WTC11 (cell line): ENCODE measurements around the gene ZCCHC14. TPM values are rescaled to one million over a fixed set of nuclear protein-coding genes. Genes with fewer than 3 reads are reported as not detected.

Source experiments
- CBFB ChIP-seq: sonication (generic); formaldehyde crosslinking; IDR thresholded peaks from 2 replicates; pipeline ENCODE4 v1.8.1; 2022; ENCODE audit warnings: mild to moderate bottlenecking, low read depth, missing genetic modification reagents
- CREB1 ChIP-seq: sonication (generic); formaldehyde crosslinking; IDR thresholded peaks from 2 replicates; pipeline ENCODE4 v1.8.0; 2023; ENCODE audit warnings: mild to moderate bottlenecking, missing genetic modification reagents
- E2F4 ChIP-seq: sonication (generic); formaldehyde crosslinking; IDR thresholded peaks from 2 replicates; pipeline ENCODE4 v1.8.1; 2022; ENCODE audit warnings: low read depth, mild to moderate bottlenecking, moderate library complexity, missing genetic modification reagents, borderline replicate concordance
- E2F5 ChIP-seq: sonication (generic); formaldehyde crosslinking; IDR thresholded peaks from 2 replicates; pipeline ENCODE4 v1.8.1; 2022; ENCODE audit warnings: mild to moderate bottlenecking, moderate library complexity, missing genetic modification reagents
- ELF4 ChIP-seq: sonication (generic); formaldehyde crosslinking; IDR thresholded peaks from 2 replicates; pipeline ENCODE4 v1.8.1; 2022; ENCODE audit warnings: low read depth, mild to moderate bottlenecking, moderate library complexity, missing genetic modification reagents
- EMX1 ChIP-seq: fragments of 250-450 bp; sonication (Bioruptor Pico); IDR thresholded peaks from 2 replicates; pipeline ENCODE4 v1.8.0; 2021; ENCODE audit warnings: mild to moderate bottlenecking
- ETV6 ChIP-seq: sonication (generic); formaldehyde crosslinking; IDR thresholded peaks from 2 replicates; pipeline ENCODE4 v1.8.1; 2022; ENCODE audit warnings: mild to moderate bottlenecking, missing genetic modification reagents
- FOXP1 ChIP-seq: sonication (generic); formaldehyde crosslinking; IDR thresholded peaks from 2 replicates; pipeline ENCODE4 v1.8.0; 2022; ENCODE audit warnings: missing genetic modification reagents, mild to moderate bottlenecking, moderate library complexity, borderline replicate concordance
- GABPB1 ChIP-seq: sonication (generic); formaldehyde crosslinking; IDR thresholded peaks from 2 replicates; pipeline ENCODE4 v1.8.1; 2023; ENCODE audit warnings: mild to moderate bottlenecking, missing genetic modification reagents
- GTF2I ChIP-seq: fragments of 250-450 bp; sonication (Bioruptor Pico); conservative IDR thresholded peaks from 2 replicates; pipeline ENCODE4 v1.4.0; 2021; ENCODE audit warnings: mild to moderate bottlenecking
- JUN ChIP-seq: sonication (generic); formaldehyde crosslinking; IDR thresholded peaks from 2 replicates; pipeline ENCODE4 v1.8.0; 2023; ENCODE audit warnings: mild to moderate bottlenecking, missing genetic modification reagents
- KAT7 ChIP-seq: sonication (generic); formaldehyde crosslinking; IDR thresholded peaks from 2 replicates; pipeline ENCODE4 v1.8.1; 2023; ENCODE audit warnings: missing genetic modification reagents, mild to moderate bottlenecking, borderline replicate concordance
- MYBL2 ChIP-seq: sonication (generic); formaldehyde crosslinking; IDR thresholded peaks from 2 replicates; pipeline ENCODE4 v1.8.1; 2023; ENCODE audit warnings: mild to moderate bottlenecking, moderate library complexity, missing genetic modification reagents
- NFE2L1 ChIP-seq: sonication (generic); formaldehyde crosslinking; IDR thresholded peaks from 2 replicates; pipeline ENCODE4 v1.8.1; 2023; ENCODE audit warnings: missing genetic modification reagents
- RELA ChIP-seq: sonication (generic); formaldehyde crosslinking; IDR thresholded peaks from 2 replicates; pipeline ENCODE4 v1.8.1; 2022; ENCODE audit warnings: missing genetic modification reagents, mild to moderate bottlenecking, borderline replicate concordance
- SMAD3 ChIP-seq: sonication (generic); formaldehyde crosslinking; IDR thresholded peaks from 2 replicates; pipeline ENCODE4 v1.8.0; 2022; ENCODE audit warnings: missing genetic modification reagents, mild to moderate bottlenecking, borderline replicate concordance
- SP1 ChIP-seq: sonication (generic); formaldehyde crosslinking; conservative IDR thresholded peaks from 2 replicates; pipeline ENCODE4 v1.8.1; 2022; ENCODE audit warnings: missing genetic modification reagents
- TEAD1 ChIP-seq: sonication (generic); formaldehyde crosslinking; IDR thresholded peaks from 2 replicates; pipeline ENCODE4 v1.8.0; 2022; ENCODE audit warnings: mild to moderate bottlenecking, missing genetic modification reagents
- TP53 ChIP-seq: sonication (generic); formaldehyde crosslinking; IDR thresholded peaks from 2 replicates; pipeline ENCODE4 v1.8.1; 2023; ENCODE audit warnings: mild to moderate bottlenecking, missing genetic modification reagents
- ZNF219 ChIP-seq: sonication (generic); formaldehyde crosslinking; IDR thresholded peaks from 2 replicates; pipeline ENCODE4 v1.8.0; 2023; ENCODE audit warnings: missing genetic modification reagents, mild to moderate bottlenecking, borderline replicate concordance
- ZNF232 ChIP-seq: sonication (generic); formaldehyde crosslinking; IDR thresholded peaks from 2 replicates; pipeline ENCODE4 v1.8.0; 2022; ENCODE audit warnings: mild to moderate bottlenecking, missing genetic modification reagents
- ZNF423 ChIP-seq: fragments of 250-450 bp; sonication (Bioruptor Pico); IDR thresholded peaks from 2 replicates; pipeline ENCODE4 v2.1.2; 2022; ENCODE audit warnings: mild to moderate bottlenecking, moderate library complexity
- ZNF532 ChIP-seq: fragments of 250-450 bp; sonication (Bioruptor Pico); IDR thresholded peaks from 2 replicates; pipeline ENCODE4 v1.9.0; 2021; ENCODE audit warnings: mild to moderate bottlenecking, borderline replicate concordance
- total RNA-seq: library from RNA; stranded (reverse); gene quantifications from 3 replicates; pipeline ENCODE4 v1.2.3, GENCODE V29; 2021
- TF ChIP-seq, protein P1 (sequence below): sonication (generic); formaldehyde crosslinking; IDR thresholded peaks from 2 replicates; pipeline ENCODE4 v1.8.0; 2023; ENCODE audit warnings: missing genetic modification reagents
- TF ChIP-seq, protein P2 (sequence below): sonication (generic); formaldehyde crosslinking; IDR thresholded peaks from 2 replicates; pipeline ENCODE4 v1.8.0; 2023; ENCODE audit warnings: missing genetic modification reagents, mild to moderate bottlenecking, borderline replicate concordance
- TF ChIP-seq, protein P3 (sequence below): sonication (generic); formaldehyde crosslinking; IDR thresholded peaks from 2 replicates; pipeline ENCODE4 v1.8.1; 2023; ENCODE audit warnings: mild to moderate bottlenecking, missing genetic modification reagents

Gene ZCCHC14
- total RNA-seq, 1 experiment from 2014 or later: 33.8 TPM

DNA sequence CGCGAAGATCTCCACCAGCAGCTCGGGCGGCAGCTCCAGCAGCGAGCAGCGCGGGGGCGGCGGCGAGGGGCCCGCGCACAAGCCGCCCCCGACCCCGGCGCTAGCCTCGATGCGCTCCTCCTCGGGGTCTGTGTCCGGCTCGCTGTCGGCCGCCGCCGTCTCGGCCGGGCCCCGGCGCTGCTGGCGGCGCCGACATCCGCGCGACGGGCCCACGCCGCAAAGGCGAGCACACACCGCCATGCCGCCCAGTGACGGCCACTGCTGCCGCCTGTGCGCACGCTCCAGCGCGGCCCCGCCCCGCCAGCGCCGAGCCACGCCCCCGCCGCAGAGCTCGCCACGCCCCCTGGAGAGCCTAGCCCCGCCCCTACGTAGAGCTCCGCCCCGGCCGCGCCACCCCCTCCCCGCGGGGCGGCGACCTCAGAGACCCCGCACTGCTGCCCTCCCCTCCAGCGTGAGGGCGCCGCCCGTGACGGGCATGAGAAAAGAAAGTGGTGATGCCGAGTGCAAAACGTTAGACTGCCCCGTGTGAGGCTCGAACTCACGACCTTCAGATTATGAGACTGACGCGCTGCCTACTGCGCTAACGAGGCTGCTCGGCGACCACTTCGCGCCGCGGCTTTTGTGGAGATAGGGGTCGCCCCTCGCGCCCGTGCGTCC is 109.2 kb downstream of the ZCCHC14 start, which contains the start of gene FBXO31 (continued):
- TF ChIP-seq ZNF423: peak; percentile 21; the same call in 1 of the 2 replicates
- peak; percentile 56 for TF ChIP-seq TEAD1 (CRISPR knock-in tag)
- peak; percentile 81; the same call in 1 of the 2 replicates for TF ChIP-seq CREB1 (CRISPR knock-in tag)
- TF ChIP-seq RELA (CRISPR knock-in tag): no peak
- peak; percentile 88 for TF ChIP-seq GABPB1 (CRISPR knock-in tag)
- TF ChIP-seq E2F5 (CRISPR knock-in tag): 0 out of 2 replicates have a peak, but pooled peaks have one; percentile 56
- TF ChIP-seq, protein P1, sequence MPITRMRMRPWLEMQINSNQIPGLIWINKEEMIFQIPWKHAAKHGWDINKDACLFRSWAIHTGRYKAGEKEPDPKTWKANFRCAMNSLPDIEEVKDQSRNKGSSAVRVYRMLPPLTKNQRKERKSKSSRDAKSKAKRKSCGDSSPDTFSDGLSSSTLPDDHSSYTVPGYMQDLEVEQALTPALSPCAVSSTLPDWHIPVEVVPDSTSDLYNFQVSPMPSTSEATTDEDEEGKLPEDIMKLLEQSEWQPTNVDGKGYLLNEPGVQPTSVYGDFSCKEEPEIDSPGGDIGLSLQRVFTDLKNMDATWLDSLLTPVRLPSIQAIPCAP (CRISPR knock-in tag): peak; percentile 72; the same call in 1 of the 2 replicates
- no peak; the same call in 1 of the 2 replicates for TF ChIP-seq MYBL2 (CRISPR knock-in tag)
- TF ChIP-seq SMAD3 (CRISPR knock-in tag): peak; percentile 88; the same call in 1 of the 2 replicates
- no peak for TF ChIP-seq ZNF532 (CRISPR knock-in tag)
- no peak for TF ChIP-seq NFE2L1 (CRISPR knock-in tag)
- TF ChIP-seq, protein P2, sequence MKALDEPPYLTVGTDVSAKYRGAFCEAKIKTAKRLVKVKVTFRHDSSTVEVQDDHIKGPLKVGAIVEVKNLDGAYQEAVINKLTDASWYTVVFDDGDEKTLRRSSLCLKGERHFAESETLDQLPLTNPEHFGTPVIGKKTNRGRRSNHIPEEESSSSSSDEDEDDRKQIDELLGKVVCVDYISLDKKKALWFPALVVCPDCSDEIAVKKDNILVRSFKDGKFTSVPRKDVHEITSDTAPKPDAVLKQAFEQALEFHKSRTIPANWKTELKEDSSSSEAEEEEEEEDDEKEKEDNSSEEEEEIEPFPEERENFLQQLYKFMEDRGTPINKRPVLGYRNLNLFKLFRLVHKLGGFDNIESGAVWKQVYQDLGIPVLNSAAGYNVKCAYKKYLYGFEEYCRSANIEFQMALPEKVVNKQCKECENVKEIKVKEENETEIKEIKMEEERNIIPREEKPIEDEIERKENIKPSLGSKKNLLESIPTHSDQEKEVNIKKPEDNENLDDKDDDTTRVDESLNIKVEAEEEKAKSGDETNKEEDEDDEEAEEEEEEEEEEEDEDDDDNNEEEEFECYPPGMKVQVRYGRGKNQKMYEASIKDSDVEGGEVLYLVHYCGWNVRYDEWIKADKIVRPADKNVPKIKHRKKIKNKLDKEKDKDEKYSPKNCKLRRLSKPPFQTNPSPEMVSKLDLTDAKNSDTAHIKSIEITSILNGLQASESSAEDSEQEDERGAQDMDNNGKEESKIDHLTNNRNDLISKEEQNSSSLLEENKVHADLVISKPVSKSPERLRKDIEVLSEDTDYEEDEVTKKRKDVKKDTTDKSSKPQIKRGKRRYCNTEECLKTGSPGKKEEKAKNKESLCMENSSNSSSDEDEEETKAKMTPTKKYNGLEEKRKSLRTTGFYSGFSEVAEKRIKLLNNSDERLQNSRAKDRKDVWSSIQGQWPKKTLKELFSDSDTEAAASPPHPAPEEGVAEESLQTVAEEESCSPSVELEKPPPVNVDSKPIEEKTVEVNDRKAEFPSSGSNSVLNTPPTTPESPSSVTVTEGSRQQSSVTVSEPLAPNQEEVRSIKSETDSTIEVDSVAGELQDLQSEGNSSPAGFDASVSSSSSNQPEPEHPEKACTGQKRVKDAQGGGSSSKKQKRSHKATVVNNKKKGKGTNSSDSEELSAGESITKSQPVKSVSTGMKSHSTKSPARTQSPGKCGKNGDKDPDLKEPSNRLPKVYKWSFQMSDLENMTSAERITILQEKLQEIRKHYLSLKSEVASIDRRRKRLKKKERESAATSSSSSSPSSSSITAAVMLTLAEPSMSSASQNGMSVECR (CRISPR knock-in tag): 0 out of 2 replicates have a peak, but pooled peaks have one; percentile 25
- TF ChIP-seq ETV6 (CRISPR knock-in tag): peak; percentile 88; the same call in 1 of the 2 replicates
- no peak for TF ChIP-seq JUN (CRISPR knock-in tag)
- TF ChIP-seq E2F4: no peak
- peak; percentile 90 for TF ChIP-seq SP1
- 0 out of 2 replicates have a peak, but pooled peaks have one; percentile 19 for TF ChIP-seq KAT7 (CRISPR knock-in tag)
- TF ChIP-seq FOXP1 (CRISPR knock-in tag): peak; percentile 38; the same call in 1 of the 2 replicates
- TF ChIP-seq CBFB (CRISPR knock-in tag): peak; percentile 69; the same call in 1 of the 2 replicates
- TF ChIP-seq, protein P3, sequence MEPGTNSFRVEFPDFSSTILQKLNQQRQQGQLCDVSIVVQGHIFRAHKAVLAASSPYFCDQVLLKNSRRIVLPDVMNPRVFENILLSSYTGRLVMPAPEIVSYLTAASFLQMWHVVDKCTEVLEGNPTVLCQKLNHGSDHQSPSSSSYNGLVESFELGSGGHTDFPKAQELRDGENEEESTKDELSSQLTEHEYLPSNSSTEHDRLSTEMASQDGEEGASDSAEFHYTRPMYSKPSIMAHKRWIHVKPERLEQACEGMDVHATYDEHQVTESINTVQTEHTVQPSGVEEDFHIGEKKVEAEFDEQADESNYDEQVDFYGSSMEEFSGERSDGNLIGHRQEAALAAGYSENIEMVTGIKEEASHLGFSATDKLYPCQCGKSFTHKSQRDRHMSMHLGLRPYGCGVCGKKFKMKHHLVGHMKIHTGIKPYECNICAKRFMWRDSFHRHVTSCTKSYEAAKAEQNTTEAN (CRISPR knock-in tag): peak; percentile 23; the same call in 1 of the 2 replicates
- no peak for TF ChIP-seq ELF4 (CRISPR knock-in tag)
- TF ChIP-seq TP53: 0 out of 2 replicates have a peak, but pooled peaks have one; percentile 80
- peak; percentile 67; the same call in 1 of the 2 replicates for TF ChIP-seq ZNF232 (CRISPR knock-in tag)
- 0 out of 2 replicates have a peak, but pooled peaks have one; percentile 25 for TF ChIP-seq GTF2I (CRISPR knock-in tag)
- TF ChIP-seq EMX1 (CRISPR knock-in tag): 0 out of 2 replicates have a peak, but pooled peaks have one; percentile 16
- TF ChIP-seq ZNF219 (CRISPR knock-in tag): 0 out of 2 replicates have a peak, but pooled peaks have one; percentile 14
